Measurements from ENCODE around the gene PRKAB2.

GRCh38 chr1:147163019-147163418 is 9.3 kb downstream of the PRKAB2 start:
- TF ChIP-seq CBX8 (IDR thresholded peaks at IDR 0.05; ENCODE audit: borderline replicate concordance, extremely low read depth, low read depth, low read length, poor library complexity, severe bottlenecking) (no peak), ATF3 (IDR thresholded peaks at IDR 0.05) (no peak), ATF3 (CRISPR knock-in tag; conservative IDR thresholded peaks at IDR 0.05) (no peak), IRF1 (CRISPR knock-in tag; IDR thresholded peaks at IDR 0.05; ENCODE audit: borderline replicate concordance) (no peak), NCOA1 (IDR thresholded peaks at IDR 0.05; ENCODE audit: low read depth) (no peak), POLR2AphosphoS5 (IDR thresholded peaks at IDR 0.05; ENCODE audit: control insufficient read depth, insufficient read depth, low read depth, low read length) (no peak), EP300 (IDR thresholded peaks at IDR 0.05; ENCODE audit: low read length) (no peak), MAX (CRISPR knock-in tag; IDR thresholded peaks at IDR 0.05) (no peak), TAF7 (tag; IDR thresholded peaks at IDR 0.05) (no peak), SMARCB1 (IDR thresholded peaks at IDR 0.05; ENCODE audit: insufficient read length, low read depth) (no peak)
- TF ChIP-seq, protein P1, sequence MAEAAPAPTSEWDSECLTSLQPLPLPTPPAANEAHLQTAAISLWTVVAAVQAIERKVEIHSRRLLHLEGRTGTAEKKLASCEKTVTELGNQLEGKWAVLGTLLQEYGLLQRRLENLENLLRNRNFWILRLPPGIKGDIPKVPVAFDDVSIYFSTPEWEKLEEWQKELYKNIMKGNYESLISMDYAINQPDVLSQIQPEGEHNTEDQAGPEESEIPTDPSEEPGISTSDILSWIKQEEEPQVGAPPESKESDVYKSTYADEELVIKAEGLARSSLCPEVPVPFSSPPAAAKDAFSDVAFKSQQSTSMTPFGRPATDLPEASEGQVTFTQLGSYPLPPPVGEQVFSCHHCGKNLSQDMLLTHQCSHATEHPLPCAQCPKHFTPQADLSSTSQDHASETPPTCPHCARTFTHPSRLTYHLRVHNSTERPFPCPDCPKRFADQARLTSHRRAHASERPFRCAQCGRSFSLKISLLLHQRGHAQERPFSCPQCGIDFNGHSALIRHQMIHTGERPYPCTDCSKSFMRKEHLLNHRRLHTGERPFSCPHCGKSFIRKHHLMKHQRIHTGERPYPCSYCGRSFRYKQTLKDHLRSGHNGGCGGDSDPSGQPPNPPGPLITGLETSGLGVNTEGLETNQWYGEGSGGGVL (CRISPR knock-in tag; IDR thresholded peaks at IDR 0.05), result no peak
